WTC11 (cell line): Measurements from ENCODE around the gene WDFY4.

Source experiments
- NR3C1 ChIP-seq: sonication (generic); formaldehyde crosslinking; conservative IDR thresholded peaks from 2 replicates; pipeline ENCODE4 v1.8.1; 2023; ENCODE audit warnings: low read depth, mild to moderate bottlenecking, missing genetic modification reagents
- TF ChIP-seq, protein P1 (sequence below): fragments of 200-600 bp; IDR thresholded peaks from 2 replicates; pipeline ENCODE4 v1.8.0; 2022; ENCODE audit warnings: antibody characterized with exemption

- no peak for TF ChIP-seq NR3C1 (CRISPR knock-in tag)
- TF ChIP-seq, protein P1, sequence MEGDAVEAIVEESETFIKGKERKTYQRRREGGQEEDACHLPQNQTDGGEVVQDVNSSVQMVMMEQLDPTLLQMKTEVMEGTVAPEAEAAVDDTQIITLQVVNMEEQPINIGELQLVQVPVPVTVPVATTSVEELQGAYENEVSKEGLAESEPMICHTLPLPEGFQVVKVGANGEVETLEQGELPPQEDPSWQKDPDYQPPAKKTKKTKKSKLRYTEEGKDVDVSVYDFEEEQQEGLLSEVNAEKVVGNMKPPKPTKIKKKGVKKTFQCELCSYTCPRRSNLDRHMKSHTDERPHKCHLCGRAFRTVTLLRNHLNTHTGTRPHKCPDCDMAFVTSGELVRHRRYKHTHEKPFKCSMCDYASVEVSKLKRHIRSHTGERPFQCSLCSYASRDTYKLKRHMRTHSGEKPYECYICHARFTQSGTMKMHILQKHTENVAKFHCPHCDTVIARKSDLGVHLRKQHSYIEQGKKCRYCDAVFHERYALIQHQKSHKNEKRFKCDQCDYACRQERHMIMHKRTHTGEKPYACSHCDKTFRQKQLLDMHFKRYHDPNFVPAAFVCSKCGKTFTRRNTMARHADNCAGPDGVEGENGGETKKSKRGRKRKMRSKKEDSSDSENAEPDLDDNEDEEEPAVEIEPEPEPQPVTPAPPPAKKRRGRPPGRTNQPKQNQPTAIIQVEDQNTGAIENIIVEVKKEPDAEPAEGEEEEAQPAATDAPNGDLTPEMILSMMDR, result no peak
Observed at GRCh38 chr10:48678041-48678440, 6.6 kb upstream of the WDFY4 start.
